Amniotic epithelial cell (primary cell): ENCODE results near the gene TLE1.
"Not testable (repeated sequence)": the region's sequence is repeated elsewhere in the genome, so short reads cannot be mapped to it uniquely, and the experiment has no call there.

ENCODE experiments used
- DNase-seq: peaks from one replicate; pipeline ENCODE4 v3.0.0-alpha.2; 2010; ENCODE audit warnings: low read depth

The TLE1 gene

GRCh38 chr9:81689343-81690175, at the start of gene TLE1:
TLE1 (minus strand) TSS chr9:81689547; CDS start chr9:81688240, 1,307 bp downstream.
- peak; percentile 99 for DNase-seq

DNA sequence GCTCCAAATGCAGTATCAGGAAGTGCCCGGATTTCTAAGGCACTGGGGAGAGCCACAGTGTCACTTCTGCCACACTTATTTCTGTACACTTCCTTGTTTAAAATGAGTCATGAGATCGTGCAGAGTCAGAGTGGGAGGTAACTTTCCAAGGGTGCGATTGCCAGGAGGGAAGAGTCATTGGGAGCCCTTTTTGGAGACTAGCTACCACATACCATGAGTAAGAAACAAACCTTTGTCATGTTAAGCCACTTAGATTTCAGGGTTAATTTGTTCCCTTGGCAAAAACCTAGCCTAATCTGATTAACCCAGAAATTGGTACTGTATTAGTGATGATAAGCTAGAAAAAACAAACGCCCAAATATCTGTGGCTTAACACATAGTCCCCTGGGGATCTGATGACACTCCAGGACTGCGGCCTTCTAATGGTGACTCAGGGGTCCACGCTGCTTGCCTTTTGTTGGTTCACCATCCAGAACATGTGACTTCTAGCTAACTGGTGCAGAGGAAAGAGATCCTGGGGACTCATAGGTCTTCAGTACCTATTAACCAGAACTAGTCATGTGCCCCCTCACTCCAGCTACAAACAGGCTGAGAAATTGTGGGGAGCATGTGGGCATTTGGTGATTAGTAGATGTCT, 48.6 kb upstream of the TLE1 start:
- peak; percentile 27 for DNase-seq

DNA sequence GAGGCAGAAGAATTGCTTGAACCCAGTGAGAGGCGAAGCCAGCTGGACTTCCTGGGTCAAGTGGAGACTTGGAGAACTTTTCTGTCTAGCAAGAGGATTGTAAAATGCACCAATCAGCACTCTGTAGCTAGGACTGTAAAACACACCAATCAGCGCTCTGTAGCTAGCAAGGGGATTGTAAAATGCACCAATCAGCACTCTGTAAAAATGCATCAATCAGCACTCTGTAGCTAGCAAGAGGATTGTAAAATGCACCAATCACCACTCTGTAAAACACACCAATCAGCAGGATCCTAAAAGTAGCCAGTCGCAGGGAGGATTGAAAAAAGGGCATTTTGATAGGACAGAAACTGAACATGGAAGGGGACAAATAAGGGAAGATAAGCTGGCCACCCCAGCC, 41.2 kb upstream of the TLE1 start:
- not testable (repeated sequence) for DNase-seq

- DNase-seq: no peak
Observed at GRCh38 chr9:81729135-81729534, 39.8 kb upstream of the TLE1 start.

- no peak for DNase-seq
Observed at GRCh38 chr9:81724242-81724889, 35.0 kb upstream of the TLE1 start.

GRCh38 chr9:81722277-81722676, 32.9 kb upstream of the TLE1 start:
- no peak for DNase-seq

DNA sequence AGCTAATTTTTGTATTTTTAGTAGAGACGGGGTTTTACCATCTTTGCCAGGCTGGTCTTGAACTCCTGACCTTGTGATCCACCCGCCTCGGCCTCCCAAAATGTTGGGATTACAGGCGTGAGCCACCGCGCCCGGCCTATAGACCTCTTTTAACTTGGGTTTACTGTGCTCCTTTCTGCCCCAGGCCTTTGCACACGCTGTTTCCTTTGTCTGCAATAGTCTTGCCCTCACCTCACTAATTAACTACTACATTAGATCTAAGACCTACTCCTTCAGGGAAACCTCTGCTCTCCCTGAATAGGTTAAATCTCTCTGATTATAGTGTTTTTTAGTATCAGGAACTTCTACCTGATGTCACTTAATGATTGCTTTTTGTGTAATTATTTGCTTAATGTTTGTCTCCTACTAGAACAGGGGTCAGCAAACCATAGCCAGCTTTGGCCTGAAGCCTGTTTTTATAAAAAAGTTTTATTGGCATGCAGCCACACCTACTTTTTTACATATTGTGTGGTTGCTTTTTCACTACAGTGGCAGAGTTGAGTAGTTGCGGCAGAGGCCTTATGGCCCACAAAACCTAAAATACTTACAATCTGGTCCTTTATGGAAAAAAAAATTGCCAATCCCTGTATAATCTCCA, 31.2 kb upstream of the TLE1 start:
- DNase-seq: no peak

DNA sequence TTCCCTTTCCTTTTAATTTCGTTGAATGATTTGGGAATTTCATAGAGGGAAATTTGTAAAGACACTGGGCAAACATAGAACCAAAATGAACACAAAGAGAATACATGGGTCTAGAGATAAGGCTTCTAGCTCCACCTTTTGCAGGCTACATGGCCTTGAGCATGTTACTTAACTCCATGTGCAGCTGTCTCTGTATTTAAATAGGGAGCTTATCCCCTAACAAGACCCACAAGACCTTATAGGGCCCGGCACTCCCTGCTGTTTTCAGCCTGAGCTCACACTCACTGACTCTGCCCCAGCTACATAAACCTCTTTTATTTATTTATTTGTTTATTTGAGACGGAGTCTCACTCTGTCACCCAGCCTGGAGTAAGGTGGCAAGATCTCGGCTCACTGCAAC, 30.6 kb upstream of the TLE1 start:
- DNase-seq: no peak

DNA sequence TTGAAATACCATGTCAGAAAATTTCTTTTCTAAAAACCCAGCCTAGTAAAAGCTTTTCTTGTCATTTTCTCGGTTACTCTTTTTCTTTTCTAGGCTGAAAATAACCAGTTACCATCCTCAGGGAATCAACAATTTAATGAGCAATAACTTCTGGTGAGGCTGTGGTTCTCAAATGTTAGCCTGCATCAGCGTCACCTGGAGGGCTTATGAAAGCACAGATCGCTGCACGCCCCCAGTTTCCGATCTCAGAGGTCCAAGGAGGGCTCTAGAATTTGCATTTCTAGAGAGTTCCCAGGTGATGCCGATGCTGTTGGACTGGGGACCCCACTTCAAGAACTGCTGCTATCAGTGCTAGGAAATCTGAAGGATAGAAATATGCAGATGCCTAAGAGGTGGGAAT, 28.9 kb upstream of the TLE1 start:
- DNase-seq: no peak

GRCh38 chr9:81717747-81718077, 28.4 kb upstream of the TLE1 start:
- DNase-seq: no peak

GRCh38 chr9:81717061-81717746, 27.9 kb upstream of the TLE1 start:
- DNase-seq: no peak

DNA sequence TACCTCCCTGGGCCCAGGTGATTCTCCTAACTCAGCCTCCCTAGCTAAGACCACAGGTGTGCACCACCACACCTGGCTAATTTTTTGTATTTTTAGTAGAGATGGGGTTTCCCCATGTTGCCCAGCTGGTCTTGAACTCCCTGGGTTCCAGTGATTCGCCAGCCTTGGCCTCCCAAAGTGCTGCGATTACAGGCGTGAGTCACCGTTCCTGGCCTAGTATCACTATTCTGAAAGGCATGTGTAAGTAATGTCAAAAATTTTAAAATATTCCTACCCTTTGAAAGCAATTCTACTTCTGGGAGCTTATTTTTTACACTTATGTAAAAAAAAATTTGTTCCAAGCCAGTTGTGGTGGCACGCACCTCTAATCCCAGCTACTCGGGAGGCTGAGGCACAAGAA, 27.1 kb upstream of the TLE1 start:
- peak; percentile 22 for DNase-seq

DNA sequence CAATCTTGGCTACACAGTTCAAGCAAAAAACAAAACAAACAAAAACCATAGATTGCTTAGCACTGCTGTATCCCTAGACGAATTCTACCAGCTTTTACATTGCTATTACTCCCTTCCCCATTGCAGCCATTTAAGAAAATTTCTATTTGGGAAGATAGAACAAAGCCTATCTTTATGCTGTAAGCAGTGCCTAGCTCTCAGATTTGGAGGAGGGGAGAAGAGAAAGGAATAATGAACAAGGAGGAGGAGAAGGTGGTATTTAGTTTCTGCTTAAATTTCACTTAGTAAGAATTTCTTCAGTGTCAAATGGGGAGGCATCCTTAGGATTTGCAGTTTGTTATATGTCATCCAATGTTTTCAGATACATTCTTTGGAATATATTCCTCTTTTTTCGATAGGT, 16.2 kb upstream of the TLE1 start:
- DNase-seq: no peak

- peak; percentile 8 for DNase-seq
Observed at GRCh38 chr9:81694541-81694940, 5.2 kb upstream of the TLE1 start.

GRCh38 chr9:81693671-81694378, 4.5 kb upstream of the TLE1 start:
- DNase-seq: no peak

GRCh38 chr9:81690251-81690851, 1.0 kb upstream of the TLE1 start:
- DNase-seq: no peak

DNA sequence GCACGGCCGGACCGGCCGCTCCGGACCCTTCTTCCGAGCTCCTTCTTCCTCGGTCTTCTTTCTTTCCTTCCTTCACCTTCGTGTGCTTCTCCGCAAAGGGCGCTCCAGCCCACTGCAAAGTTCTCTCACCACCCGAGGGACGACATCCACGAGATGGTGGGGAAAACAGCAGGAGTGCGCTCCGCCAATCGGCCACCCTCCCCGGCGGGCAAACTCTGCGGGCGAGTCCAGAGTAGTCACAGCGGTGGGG, 329 bp downstream of the TLE1 start:
- not testable (repeated sequence) for DNase-seq

DNA sequence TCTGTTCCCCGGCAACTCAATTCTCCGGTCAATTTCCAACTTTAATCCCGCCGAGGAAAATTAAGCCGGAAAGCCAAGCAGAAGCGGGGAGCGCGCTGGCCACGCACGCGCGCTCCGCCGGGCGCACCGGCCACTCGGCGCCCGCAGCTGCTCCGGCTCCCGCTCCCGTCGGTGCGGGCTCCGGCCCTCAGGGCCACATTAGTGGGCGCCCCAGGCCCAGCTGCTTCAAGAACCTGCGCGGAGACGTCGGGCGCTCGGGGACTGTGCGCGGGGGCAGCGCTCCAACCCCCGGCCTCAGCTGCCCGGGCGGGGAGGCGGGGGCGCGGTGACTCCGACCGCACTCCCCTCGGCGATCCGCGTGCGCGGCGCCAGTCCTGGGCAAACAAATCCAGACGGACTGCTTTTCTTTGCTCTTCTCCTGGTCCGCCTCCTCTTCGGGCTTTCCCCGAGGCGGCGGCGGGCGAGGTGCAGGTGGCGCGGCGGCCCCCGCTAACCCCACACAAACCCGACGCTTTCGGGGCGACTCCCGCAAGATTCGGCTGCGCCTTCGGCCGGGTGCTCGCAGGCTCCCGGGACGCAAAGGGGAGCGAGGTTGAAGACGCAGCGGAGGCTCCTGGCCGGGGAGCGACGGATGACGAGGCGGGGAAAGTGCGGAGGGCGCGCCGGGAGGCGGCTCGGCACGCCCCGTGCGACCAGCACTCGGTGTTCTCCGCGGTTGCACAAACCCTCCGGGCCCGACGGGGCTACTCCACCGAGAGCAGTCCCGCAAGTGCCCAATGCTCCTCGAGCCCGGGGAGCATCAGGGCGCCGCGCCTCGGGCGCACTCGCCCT, 870 bp downstream of the TLE1 start:
- peak; percentile 52 for DNase-seq

- DNase-seq: no peak
Observed at GRCh38 chr9:81687521-81688261, 1.7 kb downstream of the TLE1 start.
